ENCODE measurements around the gene HYI. TPM values are rescaled to one million over a fixed set of nuclear protein-coding genes. Genes with fewer than 3 reads are reported as not detected.

The HYI gene
- polyA plus RNA-seq, 2 of the 4 experiments (the other 2 are of a cell fraction) = 7.2 to 15.1 TPM

GRCh38 chr1:43438953-43439581, 14.7 kb downstream of the HYI start:
- WGBS (ENCODE audit: missing lambda C conversion rate) = 88% methylated on average over 10 of the region's 10 CpGs
- POLR2A ChIA-PET = no interaction called here
- CTCF ChIA-PET = interaction anchor here (1.0 to 1.8 kb wide), 2 partner anchors 11 to 212 kb away, joined by 3 to 6 read pairs; no protein-coding TSS in a partner anchor

GRCh38 chr1:43438576-43438952, 15.2 kb downstream of the HYI start:
- ATAC-seq (no peak), FAIRE-seq (no peak), DNase-seq (ENCODE audit: low read depth in 1 of 2, low spot score in 1 of 2) (no peak)
- Histone ChIP-seq H3K27ac (no peak overlapping the region), H3K9me3 (no peaks in the 10 kb centered on the region), H3K4me1 (no peaks in the 10 kb centered on the region), H3K4me2 (no peak overlapping the region), H3K4me3 (no peak overlapping the region)
- WGBS (ENCODE audit: missing lambda C conversion rate) = 99% methylated on average over 8 of the region's 8 CpGs
- TF ChIP-seq USF2 (IDR thresholded peaks at IDR 0.05) = no peak
- TF ChIP-seq NFE2L2 (conservative IDR thresholded peaks at IDR 0.05; ENCODE audit: low read length) = no peak
- no peak for TF ChIP-seq HOXB13 (CRISPR knock-in tag; IDR thresholded peaks at IDR 0.05; ENCODE audit: low read depth)
- POLR2A ChIA-PET = no interaction called here
- CTCF ChIA-PET = interaction anchor here (1.0 kb wide), 1 partner anchor 212 kb away, joined by 3 read pairs; no protein-coding TSS in a partner anchor

More at GRCh38 chr1:43438953-43439581, 14.7 kb downstream of the HYI start:
- FAIRE-seq = no peak
- ATAC-seq = peak in 1 of 2 experiments; percentile 20; a peak in 1 of 6 replicates
- no peak for DNase-seq (ENCODE audit: low read depth in 1 of 2, low spot score in 1 of 2)
- Histone ChIP-seq H3K4me3 (no peak overlapping the region), H3K4me1 (no peaks in the 10 kb centered on the region), H3K27ac (no peak overlapping the region), H3K4me2 (no peak overlapping the region), H3K9me3 (no peaks in the 10 kb centered on the region)
- TF ChIP-seq E2F6 (IDR thresholded peaks at IDR 0.05; ENCODE audit: borderline replicate concordance, low read depth) (no peak), JUNB (IDR thresholded peaks at IDR 0.05) (no peak), MAZ (IDR thresholded peaks at IDR 0.05; ENCODE audit: borderline replicate concordance, low read depth, low read length) (no peak), NPAS2 (CRISPR knock-in tag; IDR thresholded peaks at IDR 0.05; ENCODE audit: borderline replicate concordance) (no peak), PHF8 (IDR thresholded peaks at IDR 0.05; ENCODE audit: borderline replicate concordance, low read depth) (no peak), SREBF2 (IDR thresholded peaks at IDR 0.05) (no peak), RARB (CRISPR knock-in tag; IDR thresholded peaks at IDR 0.05) (no peak), FOSL2 (IDR thresholded peaks at IDR 0.05) (no peak), FOSL2 (CRISPR knock-in tag; IDR thresholded peaks at IDR 0.05) (no peak), JUN (IDR thresholded peaks at IDR 0.05) (no peak), ESRRA (IDR thresholded peaks at IDR 0.05; ENCODE audit: borderline replicate concordance, low read length) (no peak), RCOR1 (IDR thresholded peaks at IDR 0.05; ENCODE audit: low read depth, low read length) (no peak), PBX3 (IDR thresholded peaks at IDR 0.05) (no peak), MAFK (IDR thresholded peaks at IDR 0.05; ENCODE audit: partially characterized antibody) (no peak), FOSB (CRISPR knock-in tag; IDR thresholded peaks at IDR 0.05) (no peak), TFCP2L1 (CRISPR knock-in tag; IDR thresholded peaks at IDR 0.05) (no peak), ZC3H11A (IDR thresholded peaks at IDR 0.05) (no peak), HEYL (CRISPR knock-in tag; IDR thresholded peaks at IDR 0.05) (no peak), GATA3 (IDR thresholded peaks at IDR 0.05; ENCODE audit: borderline replicate concordance) (no peak), NR3C1 (IDR thresholded peaks at IDR 0.05) (no peak)

- CTCF ChIA-PET = interaction anchor here (1.0 kb wide), 1 partner anchor 211 kb away, joined by 3 read pairs; no protein-coding TSS in a partner anchor
- ATAC-seq = no peak
- FAIRE-seq = no peak
- no peak for DNase-seq (ENCODE audit: low read depth in 1 of 2, low spot score in 1 of 2)
- no peaks in the 10 kb centered on the region for H3K4me1 ChIP-seq
- no peak overlapping the region for H3K4me3 ChIP-seq
- no peak overlapping the region for H3K27ac ChIP-seq
- POLR2A ChIA-PET = no interaction called here
- H3K4me2 ChIP-seq = no peak overlapping the region
- H3K9me3 ChIP-seq = no peaks in the 10 kb centered on the region
- 87% methylated on average over 2 of the region's 3 CpGs for WGBS (ENCODE audit: missing lambda C conversion rate)
- TF ChIP-seq SREBF2 (IDR thresholded peaks at IDR 0.05) = no peak
- no peak for TF ChIP-seq EHMT2 (IDR thresholded peaks at IDR 0.05; ENCODE audit: low read depth)
- no peak for TF ChIP-seq RCOR1 (IDR thresholded peaks at IDR 0.05; ENCODE audit: low read depth, low read length)
- TF ChIP-seq RFX5 (IDR thresholded peaks at IDR 0.05) = no peak
- TF ChIP-seq HMGXB4 (CRISPR knock-in tag; IDR thresholded peaks at IDR 0.05; ENCODE audit: borderline replicate concordance) = no peak
- TF ChIP-seq HOXA7 (CRISPR knock-in tag; IDR thresholded peaks at IDR 0.05) = no peak
- no peak for TF ChIP-seq ZC3H11A (IDR thresholded peaks at IDR 0.05)
- TF ChIP-seq NR3C1 (IDR thresholded peaks at IDR 0.05) = no peak
- no peak for TF ChIP-seq HEYL (CRISPR knock-in tag; IDR thresholded peaks at IDR 0.05)
- TF ChIP-seq HOXB13 (CRISPR knock-in tag; IDR thresholded peaks at IDR 0.05; ENCODE audit: low read depth) = no peak
- TF ChIP-seq CHD4 (IDR thresholded peaks at IDR 0.05; ENCODE audit: borderline replicate concordance) = no peak
- TF ChIP-seq EHF (CRISPR knock-in tag; IDR thresholded peaks at IDR 0.05) = no peak
- TF ChIP-seq RNF2 (IDR thresholded peaks at IDR 0.05; ENCODE audit: borderline replicate concordance, low read depth) = no peak
- TF ChIP-seq RAD21 (conservative IDR thresholded peaks at IDR 0.05 in 1 of 2, IDR thresholded peaks at IDR 0.05 in 1 of 2) = no peak
- no peak for TF ChIP-seq JUNB (IDR thresholded peaks at IDR 0.05)
- TF ChIP-seq NPAS2 (CRISPR knock-in tag; IDR thresholded peaks at IDR 0.05; ENCODE audit: borderline replicate concordance) = no peak
- no peak for TF ChIP-seq POLR2AphosphoS2 (conservative IDR thresholded peaks at IDR 0.05; ENCODE audit: low read length)
Measured at GRCh38 chr1:43438006-43438405, 15.7 kb downstream of the HYI start.

All from A549 (cell line).